Measurements from ENCODE around the gene UBQLN1.

Gene UBQLN1

DNA sequence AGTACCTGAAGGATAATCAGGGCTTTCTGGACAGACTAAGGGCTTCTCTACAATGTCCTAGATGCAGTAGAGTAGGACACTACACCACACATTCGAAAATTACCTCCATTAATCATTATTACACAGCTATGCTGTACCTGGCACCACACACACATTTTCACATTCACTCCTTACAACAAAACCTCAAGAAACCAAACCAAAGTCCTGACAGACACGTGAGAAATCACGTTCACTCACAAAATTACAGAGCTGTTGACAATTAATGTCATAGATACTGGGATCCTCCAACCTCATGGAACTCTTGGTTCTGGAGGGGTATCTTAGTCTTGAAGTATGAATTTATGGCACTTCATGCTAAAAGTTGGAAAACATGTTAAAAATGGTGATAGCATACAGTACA lies 16.3 kb downstream of the UBQLN1 start:
- in situ Hi-C loops (cut with MboI; ENCODE audit: low sequenced_read_pairs) = no loop called here

DNA sequence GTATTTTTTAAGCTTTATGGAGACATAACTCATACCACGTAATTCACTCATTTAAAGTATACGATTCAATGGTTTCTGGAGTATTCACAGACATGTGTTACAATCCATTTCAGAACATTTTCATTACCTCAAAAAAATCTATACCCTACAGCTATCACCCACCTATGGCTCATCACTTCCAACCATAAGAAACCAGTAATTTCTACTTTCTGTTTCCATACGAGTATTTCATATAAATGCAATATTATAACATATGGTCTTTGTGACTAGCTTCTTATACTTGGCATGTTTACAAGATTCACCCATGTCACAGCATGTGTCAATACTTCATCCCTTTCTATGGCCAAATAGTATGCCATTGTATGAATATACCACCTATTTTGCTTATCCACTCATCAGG lies 18.8 kb downstream of the UBQLN1 start:
- in situ Hi-C loops (cut with MboI; ENCODE audit: low sequenced_read_pairs) = no loop called here

DNA sequence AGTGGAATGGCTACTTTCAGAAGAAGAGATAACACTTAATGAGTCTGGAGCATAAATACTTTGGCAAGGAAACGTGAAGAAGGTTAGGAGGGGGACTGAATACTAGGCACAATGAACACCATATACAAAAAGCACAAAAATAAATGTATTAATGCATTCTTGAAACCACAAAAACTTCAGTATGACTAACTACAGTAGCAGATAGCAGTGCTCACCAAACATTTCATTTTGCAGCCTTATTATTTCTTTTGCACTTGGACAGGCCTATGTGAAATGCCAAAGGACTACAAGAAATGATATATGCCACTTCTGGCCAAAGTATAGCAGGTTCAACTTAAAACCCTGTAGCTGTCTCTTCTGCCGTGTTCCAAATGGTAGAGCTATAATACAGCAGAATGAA lies 26.3 kb downstream of the UBQLN1 start:
- in situ Hi-C loops (cut with MboI; ENCODE audit: low sequenced_read_pairs) = no loop called here

DNA sequence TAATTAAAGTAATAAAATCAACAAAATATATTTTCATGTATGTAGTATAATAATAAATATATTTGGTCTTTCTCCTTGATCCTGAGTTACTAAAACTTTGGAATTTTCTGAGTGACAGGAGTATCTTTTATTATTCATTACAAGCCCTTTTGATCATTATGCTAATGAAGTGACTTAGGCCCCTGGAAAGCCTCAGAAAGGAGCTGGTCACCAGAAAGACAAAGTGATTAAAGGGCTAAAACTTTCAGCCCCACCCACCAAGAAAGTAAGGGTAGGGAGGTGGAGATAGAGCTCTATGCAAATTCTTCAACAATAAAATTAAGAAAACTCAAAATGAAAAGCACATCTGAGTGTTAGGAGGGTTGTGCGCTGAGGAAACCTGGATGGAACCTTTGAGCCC lies 27.5 kb downstream of the UBQLN1 start:
- in situ Hi-C loops (cut with MboI; ENCODE audit: low sequenced_read_pairs) = no loop called here

DNA sequence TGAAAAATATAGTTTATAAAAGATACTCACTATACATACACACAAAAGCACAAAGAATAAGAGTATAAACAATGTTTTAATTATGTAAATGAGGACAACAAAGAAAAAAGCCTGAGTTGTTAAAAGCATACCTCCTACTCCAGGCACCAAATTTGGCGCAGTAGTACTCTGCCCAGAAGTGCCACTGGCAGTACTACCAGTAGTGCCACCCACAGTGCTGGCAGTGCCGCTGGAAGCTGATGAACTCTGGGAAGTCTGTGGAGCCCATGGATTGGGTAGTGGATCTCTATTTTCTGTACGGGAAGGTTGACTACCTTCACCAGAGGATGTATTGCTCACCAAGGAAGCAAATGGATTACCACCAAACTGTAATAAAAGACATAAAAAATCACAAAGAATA lies 30.2 kb downstream of the UBQLN1 start:
- in situ Hi-C loops (cut with MboI; ENCODE audit: low sequenced_read_pairs) = no loop called here

DNA sequence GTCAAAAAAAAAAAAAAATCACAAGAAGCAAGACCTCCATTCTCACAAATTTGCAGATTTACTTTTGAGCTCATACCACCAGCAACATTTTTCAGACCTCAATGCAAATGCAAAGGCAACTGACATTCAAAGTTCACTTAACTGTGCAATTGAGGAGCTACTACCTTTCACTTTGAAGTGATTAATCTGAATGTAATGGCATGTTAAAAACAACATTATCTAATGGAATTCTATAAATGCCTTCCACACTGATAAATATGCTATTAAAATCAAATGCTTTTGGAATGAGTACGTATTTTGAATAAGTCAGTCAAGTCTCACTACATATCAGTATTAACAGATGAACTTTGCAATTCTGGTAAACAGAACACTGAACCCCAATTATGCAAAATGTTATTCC lies 32.3 kb downstream of the UBQLN1 start:
- in situ Hi-C loops (cut with MboI; ENCODE audit: low sequenced_read_pairs) = no loop called here

DNA sequence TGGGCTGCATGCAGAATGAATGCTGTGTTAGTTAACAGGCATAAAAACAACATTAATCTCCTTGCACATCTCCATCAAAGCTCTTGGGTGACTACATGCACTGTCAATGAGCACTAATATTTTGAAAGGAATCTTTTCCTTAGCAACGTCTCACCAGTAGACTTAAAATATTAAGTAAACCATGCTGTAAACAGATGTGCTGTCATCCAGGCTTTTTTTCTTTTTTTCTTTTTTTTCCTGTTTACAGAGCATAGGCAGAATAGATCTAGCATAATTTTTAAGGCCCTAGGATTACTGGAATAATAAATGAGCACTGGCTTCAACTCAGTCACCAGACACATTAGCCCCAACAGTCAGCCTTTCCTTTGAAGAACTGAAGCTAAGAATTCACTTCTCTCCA lies 36.3 kb downstream of the UBQLN1 start:
- in situ Hi-C loops (cut with MboI; ENCODE audit: low sequenced_read_pairs) = no loop called here

DNA sequence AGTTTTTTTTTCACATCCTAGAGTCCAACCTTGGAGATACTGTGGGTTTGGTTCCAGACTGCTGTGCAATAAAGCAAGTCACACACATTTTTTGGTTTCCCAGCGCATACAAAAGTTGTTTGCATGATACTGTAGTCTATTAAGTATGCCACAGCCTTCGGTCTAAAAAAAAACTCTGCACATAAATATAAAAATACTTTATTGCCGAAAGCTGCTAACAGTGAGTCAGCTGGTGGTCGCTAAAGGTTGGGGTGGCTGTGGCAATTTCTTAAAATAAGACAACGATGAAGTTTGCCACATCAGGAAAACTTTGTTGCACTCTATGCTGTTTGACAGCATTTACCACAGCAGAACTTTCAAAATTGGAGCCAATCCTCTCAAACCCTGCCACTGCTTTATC lies 37.4 kb downstream of the UBQLN1 start:
- in situ Hi-C loops (cut with MboI; ENCODE audit: low sequenced_read_pairs) = no loop called here

DNA sequence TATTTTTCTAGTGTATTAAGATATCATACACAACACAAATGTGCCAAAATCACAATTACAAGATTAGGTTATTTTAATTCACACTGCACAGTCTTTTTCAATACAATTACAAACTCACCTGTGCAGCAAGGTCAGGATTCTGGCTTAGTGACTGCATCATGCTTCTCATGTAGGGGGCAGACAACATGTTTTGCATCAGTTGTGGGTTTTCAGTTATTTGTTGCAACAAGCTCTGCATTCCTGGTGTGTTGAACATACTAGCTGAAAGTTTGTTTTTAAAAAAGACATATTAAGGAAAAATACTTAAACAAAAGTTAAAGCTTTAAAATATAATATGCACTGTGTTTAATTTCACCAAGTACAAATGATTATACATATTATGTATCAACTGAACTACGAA lies 38.7 kb downstream of the UBQLN1 start:
- in situ Hi-C loops (cut with MboI; ENCODE audit: low sequenced_read_pairs) = no loop called here

DNA sequence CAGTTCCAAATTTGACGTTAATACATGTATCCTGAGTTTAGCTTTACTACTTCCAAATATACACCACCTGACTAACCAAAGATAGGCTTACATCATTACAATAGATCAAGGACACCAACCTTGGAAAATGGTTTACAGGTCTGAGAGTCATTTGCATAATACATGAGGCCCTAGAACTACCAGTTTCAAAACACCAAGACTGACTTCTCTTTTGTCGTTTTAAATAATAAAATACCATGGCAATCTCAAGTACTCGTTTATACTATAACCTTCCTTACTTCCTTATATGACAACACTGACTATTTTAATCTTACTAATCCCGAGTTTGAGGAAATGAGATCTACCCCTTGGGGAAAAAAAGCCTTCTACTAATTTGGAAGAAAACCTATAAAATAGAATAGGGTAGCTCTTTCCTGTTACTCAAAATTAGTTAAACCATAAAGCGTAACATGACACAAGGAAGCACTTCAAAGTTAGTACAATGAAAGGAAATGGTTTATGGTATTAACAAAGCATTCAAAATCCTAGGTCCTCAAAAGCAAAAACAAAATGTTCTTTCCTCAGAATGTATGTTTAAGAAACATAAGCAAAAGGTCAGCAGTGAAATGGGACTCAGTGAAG lies 42.1 kb downstream of the UBQLN1 start:
- in situ Hi-C loops (cut with MboI; ENCODE audit: low sequenced_read_pairs) = no loop called here

DNA sequence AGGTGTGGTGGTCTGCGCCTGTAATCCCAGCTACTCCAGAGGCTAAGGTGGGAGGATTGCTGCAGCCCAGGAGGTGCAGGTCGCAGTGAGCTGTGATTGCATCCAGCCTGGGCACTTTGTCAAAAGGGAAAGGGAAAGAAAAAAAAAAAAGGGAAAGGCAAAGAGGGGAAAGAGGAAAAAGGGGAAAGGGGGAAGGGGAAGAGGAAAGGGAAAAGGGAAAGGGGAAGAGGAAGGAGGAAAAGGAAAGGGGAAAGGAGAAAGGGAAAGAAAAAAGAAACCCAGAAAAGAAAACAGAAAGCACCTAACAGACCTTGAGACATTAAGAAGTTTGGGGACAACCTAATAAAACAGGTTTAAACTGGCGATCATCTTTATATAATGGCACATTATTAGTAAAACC lies 44.8 kb downstream of the UBQLN1 start:
- in situ Hi-C loops (cut with MboI; ENCODE audit: low sequenced_read_pairs) = no loop called here

DNA sequence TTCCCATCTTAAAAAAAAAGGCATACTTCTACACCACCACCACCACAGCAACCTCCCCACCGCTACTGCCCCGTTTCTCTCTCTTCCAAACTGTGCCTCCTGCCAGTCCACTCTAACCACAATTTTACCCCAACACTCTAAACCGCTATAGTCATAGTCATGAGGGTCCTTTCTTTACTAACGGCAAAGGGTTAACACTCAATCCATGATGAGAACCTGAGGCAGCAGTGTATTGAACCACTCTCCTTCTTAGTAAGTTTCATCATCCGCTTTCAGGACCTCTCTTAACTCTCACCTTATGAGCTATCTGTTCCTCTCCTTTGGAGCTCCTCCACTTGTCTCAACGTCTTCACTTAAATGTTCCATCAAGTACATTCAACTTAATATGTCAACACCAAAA lies 50.8 kb downstream of the UBQLN1 start:
- in situ Hi-C loops (cut with MboI; ENCODE audit: low sequenced_read_pairs) = no loop called here

DNA sequence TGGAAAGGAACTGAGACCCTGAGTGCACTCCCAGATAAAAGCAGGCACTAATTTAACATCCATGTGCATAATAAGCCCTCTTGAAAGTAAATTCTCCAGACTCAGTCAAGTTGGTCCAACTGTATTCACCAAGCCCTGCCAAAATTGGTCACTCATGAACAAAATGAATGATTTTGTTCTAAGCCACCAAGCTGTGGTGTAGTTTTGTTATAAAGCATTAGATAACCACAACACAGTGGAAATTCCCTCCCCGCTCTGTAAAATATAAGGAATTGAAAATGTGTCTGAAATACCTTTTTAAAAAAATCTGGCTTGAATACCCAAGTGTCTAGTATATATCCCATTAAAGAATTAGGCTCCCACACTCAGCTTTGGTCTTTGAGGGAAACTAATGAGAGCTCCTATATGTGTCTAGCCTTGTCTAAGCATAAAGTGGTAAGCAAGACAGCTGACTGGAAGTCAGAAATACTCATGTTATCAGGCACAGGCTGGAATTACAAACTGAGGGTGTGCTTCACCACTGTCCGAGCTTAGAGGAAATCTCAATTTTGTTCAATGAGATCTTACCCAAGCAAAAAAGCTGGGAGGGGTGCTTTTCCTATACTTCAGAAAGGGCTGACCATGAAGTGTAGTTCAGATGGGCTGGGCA lies 51.6 kb downstream of the UBQLN1 start:
- in situ Hi-C loops (cut with MboI; ENCODE audit: low sequenced_read_pairs) = no loop called here

DNA sequence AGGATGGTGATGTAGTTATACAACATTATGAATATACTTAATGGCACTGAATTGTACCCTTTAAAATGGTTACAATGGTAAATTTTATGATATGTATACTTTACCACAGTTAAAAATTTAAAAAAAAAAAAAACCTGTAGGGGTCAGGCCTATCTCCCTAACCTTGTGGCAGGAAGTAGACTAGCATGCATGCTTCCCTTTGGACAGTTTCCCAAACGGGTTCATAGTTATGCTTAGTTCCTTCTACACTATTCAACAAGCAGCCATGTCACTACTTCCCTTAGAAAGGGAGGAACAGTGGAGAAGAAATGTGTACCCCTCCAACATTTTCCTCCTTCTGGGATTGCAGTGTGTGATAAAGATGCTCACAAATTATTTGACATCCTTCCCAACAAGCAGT lies 52.3 kb downstream of the UBQLN1 start:
- in situ Hi-C loops (cut with MboI; ENCODE audit: low sequenced_read_pairs) = no loop called here

DNA sequence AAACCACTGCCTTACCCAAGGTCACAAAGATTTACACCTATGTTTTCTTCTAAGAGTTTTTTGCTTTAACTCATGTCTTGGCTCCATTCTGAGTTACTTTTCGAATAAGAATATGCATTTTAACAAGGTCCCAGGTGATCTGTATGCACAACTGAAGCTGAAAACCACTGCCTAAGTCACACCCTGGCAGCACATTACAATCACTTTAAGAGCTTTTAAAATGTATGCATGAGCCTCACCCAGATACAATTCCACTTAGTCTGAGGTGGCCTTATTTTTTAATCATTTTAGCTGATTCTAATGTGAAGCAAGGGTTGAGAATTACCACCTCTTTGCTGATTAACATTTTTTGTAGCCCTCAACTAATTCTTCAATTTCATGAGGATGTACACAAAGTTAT lies 55.3 kb downstream of the UBQLN1 start:
- in situ Hi-C loops (cut with MboI; ENCODE audit: low sequenced_read_pairs) = no loop called here

DNA sequence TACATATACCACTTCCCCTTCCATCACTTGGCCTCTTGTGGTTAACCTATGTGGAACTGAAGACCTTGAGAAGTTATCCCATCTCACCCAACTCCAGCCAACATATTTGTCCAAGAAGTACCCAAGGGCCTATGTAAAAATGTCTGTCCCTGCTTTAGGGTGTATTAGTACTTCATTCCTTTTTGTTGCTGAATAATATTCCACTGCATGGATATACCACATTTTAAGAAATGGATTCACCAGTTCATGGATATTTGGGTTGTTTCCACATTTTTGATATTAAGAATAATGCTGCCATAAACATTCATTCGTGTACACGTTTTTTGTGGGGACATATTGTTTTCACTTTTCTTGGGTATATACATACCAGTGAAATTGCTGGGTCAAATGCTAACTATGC lies 56.2 kb downstream of the UBQLN1 start:
- in situ Hi-C loops (cut with MboI; ENCODE audit: low sequenced_read_pairs) = no loop called here

DNA sequence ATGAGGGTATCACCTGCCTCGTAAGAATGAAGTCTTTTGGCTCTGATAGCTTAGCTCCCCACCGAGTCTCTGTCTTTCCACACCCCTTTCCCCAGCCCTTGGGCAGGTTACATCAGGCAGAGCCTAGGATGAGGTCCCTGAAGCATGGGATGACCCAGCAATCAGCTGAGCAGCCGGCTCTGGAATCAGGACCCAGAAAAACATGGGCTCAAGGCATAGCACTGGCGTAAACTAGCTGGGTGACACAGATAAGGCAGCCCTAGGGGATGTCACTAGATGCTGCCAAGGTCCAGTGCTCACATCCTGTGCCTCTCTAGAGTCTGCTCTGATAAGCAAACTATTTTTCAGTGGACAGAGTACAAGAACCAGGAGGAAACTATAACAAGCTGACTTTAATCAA lies 58.2 kb downstream of the UBQLN1 start:
- in situ Hi-C loops (cut with MboI; ENCODE audit: low sequenced_read_pairs) = no loop called here

DNA sequence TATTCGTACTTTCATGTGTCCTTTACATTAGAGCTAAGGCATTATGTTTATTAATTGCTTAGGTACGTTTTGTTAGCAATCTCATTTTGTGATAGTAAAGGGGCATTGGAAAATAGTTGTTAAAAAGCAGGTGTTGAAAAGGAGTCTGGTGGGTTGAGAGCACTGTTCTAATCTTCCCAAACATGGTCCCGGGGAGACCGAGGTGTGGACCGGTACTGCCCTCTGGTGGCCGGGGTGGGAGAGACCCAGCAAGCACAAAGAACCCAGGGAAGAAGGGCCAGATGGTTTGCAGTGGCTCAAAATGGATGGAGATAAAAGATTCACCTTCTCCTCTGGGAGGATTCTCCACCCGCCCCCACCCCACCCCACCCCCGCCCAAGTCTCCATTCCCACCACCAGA lies 58.7 kb downstream of the UBQLN1 start:
- in situ Hi-C loops (cut with MboI; ENCODE audit: low sequenced_read_pairs) = no loop called here

DNA sequence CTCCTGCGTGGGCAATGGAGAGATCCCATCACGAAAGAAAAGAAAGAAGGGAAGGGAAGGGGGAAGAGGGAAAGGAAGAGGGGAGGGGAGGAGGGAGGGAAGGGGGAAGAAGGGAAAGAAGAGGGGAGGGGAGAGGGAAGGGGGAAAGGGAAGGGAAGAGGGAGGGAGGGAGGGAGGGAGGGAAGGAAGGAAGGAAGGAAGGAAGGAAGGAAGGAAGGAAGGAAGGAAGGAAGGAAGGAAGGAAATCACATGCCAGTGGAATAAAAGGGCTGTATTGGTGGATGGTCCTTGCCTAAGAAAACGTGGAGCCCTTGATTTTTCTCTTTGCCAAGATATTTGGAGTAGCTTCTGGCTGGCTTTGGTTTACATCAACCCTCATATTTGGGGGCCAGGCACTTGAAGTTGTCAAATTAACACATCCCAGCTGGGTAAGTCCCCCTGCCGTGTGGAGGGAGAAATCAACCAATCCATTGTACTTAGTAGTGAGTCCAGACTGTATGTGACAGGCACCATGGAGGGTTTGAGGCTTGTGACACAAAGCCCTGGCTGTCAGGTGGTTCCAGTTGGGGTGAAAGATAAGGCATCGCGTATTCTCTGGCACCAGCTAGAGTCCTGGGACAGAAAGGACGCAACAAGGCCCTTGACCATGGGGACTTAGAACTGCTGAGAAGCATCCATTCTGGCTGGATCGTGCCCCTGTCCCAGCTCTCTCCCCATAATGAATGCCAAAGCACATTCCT lies 61.1 kb downstream of the UBQLN1 start:
- in situ Hi-C loops (cut with MboI; ENCODE audit: low sequenced_read_pairs) = no loop called here

DNA sequence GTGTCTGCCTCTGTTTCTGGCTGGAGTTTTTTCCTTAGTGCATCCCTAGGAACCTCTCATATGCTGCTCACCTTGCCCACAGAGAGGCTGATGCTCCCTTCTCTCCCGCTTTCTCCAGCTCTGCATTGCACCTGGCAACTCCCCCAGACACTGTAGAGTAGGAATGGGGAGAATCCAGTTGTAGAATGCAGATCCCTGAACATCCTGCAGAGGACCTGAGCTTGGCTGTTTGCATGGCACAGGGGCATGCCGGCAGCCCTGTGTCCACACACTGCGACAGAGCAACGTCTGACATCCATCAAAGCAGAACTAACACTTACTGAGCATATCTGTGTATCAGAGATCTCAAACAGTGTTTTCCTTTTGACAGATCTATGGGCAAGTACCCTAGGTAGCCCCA lies 65.0 kb downstream of the UBQLN1 start:
- in situ Hi-C loops (cut with MboI; ENCODE audit: low sequenced_read_pairs) = no loop called here

DNA sequence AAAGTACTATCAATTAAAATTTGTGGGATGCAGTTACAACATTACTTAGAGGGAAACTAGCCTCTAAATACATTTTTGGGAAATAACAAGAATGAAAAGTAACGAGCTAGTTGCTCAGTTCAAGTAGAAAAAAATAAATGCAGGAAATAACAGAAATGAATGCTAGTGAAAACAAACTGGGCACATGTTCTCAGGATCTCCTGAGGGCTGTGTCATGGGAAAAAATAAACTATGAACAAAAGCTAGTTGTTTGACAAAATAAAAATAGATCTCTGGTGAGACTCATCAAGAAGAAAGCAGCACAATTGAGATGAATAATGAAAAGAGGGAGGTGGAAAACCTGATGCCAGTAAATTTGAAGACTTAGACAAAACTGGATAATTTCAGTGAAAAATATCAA lies 68.5 kb downstream of the UBQLN1 start:
- in situ Hi-C loops (cut with MboI; ENCODE audit: low sequenced_read_pairs) = no loop called here

DNA sequence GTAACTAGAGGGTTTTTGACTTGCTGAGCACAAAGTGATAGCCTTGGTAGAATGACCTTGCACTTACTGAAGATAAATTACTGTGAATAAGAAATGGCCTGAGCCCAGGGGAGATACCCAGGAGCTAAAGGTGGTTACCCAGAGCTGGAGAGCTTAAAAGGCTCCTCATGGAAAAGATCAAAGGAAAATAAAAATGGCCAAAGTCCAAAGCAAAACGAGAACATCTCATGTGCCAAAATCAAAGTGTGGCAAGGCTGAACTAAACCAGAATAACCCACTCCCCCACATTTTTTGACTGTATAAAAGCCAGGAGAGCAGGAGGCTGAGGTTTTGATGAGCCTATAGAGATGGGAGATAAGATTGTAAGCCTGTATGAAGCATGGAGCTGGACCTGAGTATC lies 70.4 kb downstream of the UBQLN1 start:
- in situ Hi-C loops (cut with MboI; ENCODE audit: low sequenced_read_pairs) = no loop called here

DNA sequence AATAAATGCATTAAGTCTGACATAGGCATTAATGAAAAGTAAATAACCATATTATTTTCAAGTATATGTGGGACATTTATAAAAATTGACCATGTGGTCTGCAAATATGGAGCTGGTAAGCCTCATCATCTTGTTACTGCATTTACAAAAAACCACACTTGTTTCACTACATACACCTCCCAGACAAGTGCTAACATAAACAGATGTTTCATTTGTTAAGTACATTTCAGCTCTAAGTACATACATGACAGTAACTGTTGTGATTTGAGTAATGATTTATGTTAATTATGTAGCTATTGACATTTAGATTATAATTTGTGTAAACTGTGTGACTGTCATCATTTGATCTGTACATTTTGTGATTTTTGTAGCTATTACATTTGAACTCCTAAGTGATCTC lies 70.9 kb downstream of the UBQLN1 start:
- in situ Hi-C loops (cut with MboI; ENCODE audit: low sequenced_read_pairs) = no loop called here

Measured in HL-60/S4 treated with phorbol 12-myristate 13-acetate at 8.2 ng/mL for 4 days and 3 days (cell line).